Thyroid gland (tissue), 4 donors: ENCODE measurements around the gene EXOSC6. TPM values are rescaled to one million over a fixed set of nuclear protein-coding genes. Genes with fewer than 3 reads are reported as not detected.
A peak's percentile ranks its signal among the peaks of the same experiment; 100 is the strongest.

Source experiments
- DNase-seq, 2 donors: peaks; one replicate each; pipeline ENCODE4 v3.0.0-alpha.2; 2019
- H3K27ac ChIP-seq, 3 donors: fragments of 200-600 bp; sonication (generic); 1 replicate in 2 of 3; 2 replicates in 1 of 3; pipeline ENCODE4 v1.5.1; 2016 to 2019; ENCODE audit warnings: mild to moderate bottlenecking in 1 of 3, moderate library complexity in 1 of 3
- H3K27me3 ChIP-seq: fragments of 200-600 bp; sonication (generic); one replicate; pipeline ENCODE4 v1.5.1; 2019
- H3K36me3 ChIP-seq, 2 donors: fragments of 200-600 bp; sonication (generic); one replicate each; pipeline ENCODE4 v1.5.1; 2016 to 2019
- H3K4me1 ChIP-seq, 2 donors: fragments of 200-600 bp; sonication (generic); one replicate each; pipeline ENCODE4 v1.5.1; 2017 to 2019
- H3K4me3 ChIP-seq, 3 donors: fragments of 200-600 bp; sonication (generic); replicated peaks in 1 of 3; 1 replicate in 2 of 3; 2 replicates in 1 of 3; pipeline ENCODE4 v1.5.1; 2016; ENCODE audit warnings: mild to moderate bottlenecking in 1 of 3
- H3K9me3 ChIP-seq: fragments of 200-600 bp; sonication (generic); one replicate; pipeline ENCODE4 v1.5.1; 2017
- CTCF ChIP-seq, 6 experiments: fragments of 200-600 bp in 3 of 6; fragments of 450-650 bp in 3 of 6; sonication (generic) in 3 of 6; IDR thresholded peaks; one replicate each; pipeline ENCODE4 v1.5.1; 2016 to 2019; ENCODE audit warnings: antibody characterized with exemption in 6 of 6, mild to moderate bottlenecking in 2 of 6, inconsistent platforms in 1 of 6, moderate library complexity in 1 of 6
- POLR2A ChIP-seq, 2 donors: fragments of 450-650 bp; IDR thresholded peaks; one replicate each; pipeline ENCODE4 v1.6.1; 2017; ENCODE audit warnings: antibody characterized with exemption in 2 of 2, mild to moderate bottlenecking in 2 of 2, moderate library complexity in 1 of 2
- WGBS, 2 donors: methylation state at CpG; one replicate each; pipeline ENCODE4 v1.1.5; 2017; 5-methylcytosine and 5-hydroxymethylcytosine counted together
- intact Hi-C: fragments of 100-400 bp; cut with DNase I; formaldehyde crosslinking; loops from one replicate; pipeline ENCODE4 v1.15.1; 2023
- total RNA-seq, 4 donors: library from RNA; depleted of rRNA; stranded (reverse); fragments of >200 nt; gene quantifications; one replicate each; pipeline ENCODE4 v1.2.3, GENCODE V29; 2016

The EXOSC6 gene
- total RNA-seq, result 10 to 100 TPM; 22.5 to 47.7 (median 24.3) TPM

DNA sequence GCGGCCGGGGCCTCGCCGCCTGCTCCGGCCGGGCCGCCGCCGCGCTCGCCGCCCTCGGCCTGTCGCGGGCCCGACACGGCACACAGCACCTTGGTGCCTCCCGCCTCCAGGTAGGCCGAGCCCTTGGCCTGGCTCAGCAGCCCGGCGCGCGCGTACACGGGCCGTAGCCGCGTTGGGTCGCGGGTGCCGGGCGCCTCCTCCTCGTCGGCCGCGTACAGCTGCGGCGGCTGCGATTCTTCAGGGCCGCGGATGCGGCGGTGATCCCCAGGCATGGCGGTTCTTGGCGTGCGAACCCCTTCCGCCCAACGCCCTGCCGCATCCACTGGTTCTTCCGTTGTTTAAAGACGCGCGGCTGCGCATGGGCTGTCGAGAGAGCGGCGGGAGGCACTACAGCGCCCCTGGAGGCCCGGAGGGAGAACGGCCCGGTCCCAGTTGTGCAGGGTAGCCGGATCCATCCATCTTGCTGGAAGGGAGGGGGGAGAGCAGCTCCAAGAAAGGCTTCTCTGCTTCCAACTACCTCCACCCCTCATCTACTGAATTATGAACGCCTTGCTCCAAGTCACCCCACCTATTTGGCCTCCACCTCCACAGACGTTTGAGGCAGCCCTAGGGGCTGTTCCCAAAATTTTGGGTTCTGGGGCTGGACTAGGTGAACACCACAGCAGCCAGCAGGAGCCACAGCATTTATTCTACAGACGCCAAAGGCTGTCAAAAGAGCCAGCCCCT lies at the start of gene EXOSC6:
TSS of gene EXOSC6 (minus strand) at position 312 of the 726 bp plus-strand sequence. CDS start at position 272, 40 bp downstream.
- Histone ChIP-seq H3K27me3 (no peaks in the 10 kb centered on the region), H3K9me3 (no peaks in the 10 kb centered on the region), H3K27ac (peak within 1 kb of the TSS in 2 of 3 donors; percentile 75 to 87), H3K4me3 (peak within 1 kb of the TSS; percentile 68 to 83 (median 79)), H3K36me3 (peaks cover 40 to 47% of the 10 kb centered on the region in 2 donors), H3K4me1 (peaks cover 5 to 20% of the 10 kb centered on the region in 2 donors)
- TF ChIP-seq POLR2A (IDR thresholded peaks at IDR 0.05) (peak in 1 of 2 donors; percentile 77), CTCF (IDR thresholded peaks at IDR 0.05) (peak; percentile 61 to 97 (median 88))
- WGBS, 2 donors, result 15 to 23% methylated on average over 3 to 4 of the region's 65 CpGs
- peak; percentile 92 to 93 for DNase-seq
- intact Hi-C loops, result no loop called here

GRCh38 chr16:70301121-70301520 lies 49.4 kb upstream of the EXOSC6 start:
- Histone ChIP-seq H3K4me1 (peaks cover 10 to 20% of the 10 kb centered on the region in 2 donors), H3K27me3 (no peaks in the 10 kb centered on the region), H3K4me3 (no peak overlapping the region), H3K27ac (no peak overlapping the region), H3K9me3 (no peaks in the 10 kb centered on the region), H3K36me3 (no peaks in the 10 kb centered on the region)
- WGBS, 2 donors, result 92 to 100% methylated on average over 1 of the region's 1 CpG
- DNase-seq, result no peak
- intact Hi-C loops, result loop anchor here (2.0 kb wide), 1 partner anchor 44 kb away; no protein-coding TSS in a partner anchor
- TF ChIP-seq POLR2A (IDR thresholded peaks at IDR 0.05) (no peak), CTCF (IDR thresholded peaks at IDR 0.05) (no peak)

- Histone ChIP-seq H3K36me3 (no peaks in the 10 kb centered on the region), H3K4me3 (peak within 1 kb of the TSS; percentile 41 to 97 (median 60)), H3K27ac (peak within 1 kb of the TSS; percentile 89 to 98 (median 98)), H3K4me1 (peaks cover 10 to 16% of the 10 kb centered on the region in 2 donors), H3K27me3 (no peaks in the 10 kb centered on the region), H3K9me3 (no peaks in the 10 kb centered on the region)
- TF ChIP-seq CTCF (IDR thresholded peaks at IDR 0.05) (peak in 1 of 6 experiments; percentile 7), POLR2A (IDR thresholded peaks at IDR 0.05) (peak; percentile 31 to 75)
- intact Hi-C loops, result no loop called here
- 1 to 2% methylated on average over 21 to 25 of the region's 37 CpGs for WGBS, 2 donors
- DNase-seq, result peak; percentile 81 to 83
These were observed 47.5 kb upstream of the EXOSC6 start, which contains the start of gene DDX19B for GRCh38 chr16:70298988-70299938. Gene DDX19B, plus strand, starts transcription at chr16:70299186. Its CDS starts 112 bp downstream, at chr16:70299298.

- Histone ChIP-seq H3K4me1 (peaks cover 10 to 16% of the 10 kb centered on the region in 2 donors), H3K27me3 (no peaks in the 10 kb centered on the region), H3K4me3 (no peak overlapping the region), H3K9me3 (no peaks in the 10 kb centered on the region), H3K27ac (no peak overlapping the region), H3K36me3 (no peaks in the 10 kb centered on the region)
- DNase-seq, result no peak
- intact Hi-C loops, result no loop called here
- TF ChIP-seq POLR2A (IDR thresholded peaks at IDR 0.05), result no peak
- TF ChIP-seq CTCF (IDR thresholded peaks at IDR 0.05), result no peak
These were observed 43.9 kb upstream of the EXOSC6 start for GRCh38 chr16:70295634-70296033.
